Tibial nerve (tissue), 3 donors: Measurements from ENCODE around the gene PKP2.

ENCODE experiments used
- CTCF ChIP-seq, 5 experiments: fragments of 200-600 bp in 3 of 5; fragments of 450-650 bp in 2 of 5; sonication (generic) in 3 of 5; IDR thresholded peaks; one replicate each; pipeline ENCODE4 v1.5.1; 2016 to 2019; ENCODE audit warnings: antibody characterized with exemption in 5 of 5, mild to moderate bottlenecking in 3 of 5, moderate library complexity in 2 of 5
- POLR2A ChIP-seq, 2 donors: fragments of 450-650 bp; IDR thresholded peaks; one replicate each; pipeline ENCODE4 v1.6.1; 2017; ENCODE audit warnings: antibody characterized with exemption in 2 of 2, mild to moderate bottlenecking in 2 of 2, moderate library complexity in 2 of 2

- TF ChIP-seq POLR2A (IDR thresholded peaks at IDR 0.05) = no peak
- TF ChIP-seq CTCF (IDR thresholded peaks at IDR 0.05) = no peak
Observed at GRCh38 chr12:32789446-32789845, 107.1 kb downstream of the PKP2 start.
